ENCODE measurements around the gene ST7.
A peak's percentile ranks its signal among the peaks of the same experiment; 100 is the strongest.
"Not testable (repeated sequence)": the region's sequence is repeated elsewhere in the genome, so short reads cannot be mapped to it uniquely, and the experiment has no call there.

The ST7 gene

GRCh38 chr7:117025891-117026290 is 72.6 kb downstream of the ST7 start:
- DNase-seq (ENCODE audit: low read depth, low spot score): no peak

GRCh38 chr7:117030346-117030745 is 77.0 kb downstream of the ST7 start:
- not testable (repeated sequence) for DNase-seq (ENCODE audit: low read depth, low spot score)

- DNase-seq (ENCODE audit: low read depth, low spot score): not testable (repeated sequence)
Observed at GRCh38 chr7:117030793-117031192, 77.5 kb downstream of the ST7 start.

- DNase-seq (ENCODE audit: low read depth, low spot score): no peak
Observed at GRCh38 chr7:117032810-117033209, 79.5 kb downstream of the ST7 start.

- no peak for DNase-seq (ENCODE audit: low read depth, low spot score)
Observed at GRCh38 chr7:117034851-117035464, 81.7 kb downstream of the ST7 start.

- no peak for DNase-seq (ENCODE audit: low read depth, low spot score)
Observed at GRCh38 chr7:117035465-117035862, 82.2 kb downstream of the ST7 start.

- DNase-seq (ENCODE audit: low read depth, low spot score): no peak
Observed at GRCh38 chr7:117036053-117036669, 82.9 kb downstream of the ST7 start.

GRCh38 chr7:117036836-117037235 is 83.5 kb downstream of the ST7 start:
- no peak for DNase-seq (ENCODE audit: low read depth, low spot score)

GRCh38 chr7:117038408-117038807 is 85.1 kb downstream of the ST7 start:
- DNase-seq (ENCODE audit: low read depth, low spot score): no peak

GRCh38 chr7:117041007-117041406 is 87.7 kb downstream of the ST7 start:
- DNase-seq (ENCODE audit: low read depth, low spot score): peak; percentile 30

- DNase-seq (ENCODE audit: low read depth, low spot score): no peak
Observed at GRCh38 chr7:117041822-117042221, 88.5 kb downstream of the ST7 start.

GRCh38 chr7:117043108-117043825 is 90.0 kb downstream of the ST7 start:
- DNase-seq (ENCODE audit: low read depth, low spot score): no peak

GRCh38 chr7:117044664-117045063 is 91.4 kb downstream of the ST7 start:
- no peak for DNase-seq (ENCODE audit: low read depth, low spot score)

- DNase-seq (ENCODE audit: low read depth, low spot score): no peak
Observed at GRCh38 chr7:117045927-117046710, 92.8 kb downstream of the ST7 start.

- no peak for DNase-seq (ENCODE audit: low read depth, low spot score)
Observed at GRCh38 chr7:117047496-117047895, 94.2 kb downstream of the ST7 start.

GRCh38 chr7:117048114-117048866 is 95.0 kb downstream of the ST7 start:
- DNase-seq (ENCODE audit: low read depth, low spot score): no peak

- no peak for DNase-seq (ENCODE audit: low read depth, low spot score)
Observed at GRCh38 chr7:117048882-117049281, 95.6 kb downstream of the ST7 start.

GRCh38 chr7:117051808-117052207 is 98.5 kb downstream of the ST7 start:
- DNase-seq (ENCODE audit: low read depth, low spot score): no peak

GRCh38 chr7:117053432-117053831 is 100.1 kb downstream of the ST7 start:
- DNase-seq (ENCODE audit: low read depth, low spot score): no peak

- no peak for DNase-seq (ENCODE audit: low read depth, low spot score)
Observed at GRCh38 chr7:117061751-117062150, 108.5 kb downstream of the ST7 start.

GRCh38 chr7:117062300-117062699 is 109.0 kb downstream of the ST7 start:
- no peak for DNase-seq (ENCODE audit: low read depth, low spot score)
